Testis (tissue), 2 donors: ENCODE measurements around the gene DIAPH1.

ENCODE experiments used
- CTCF ChIP-seq, 3 experiments: fragments of 450-650 bp in 2 of 3; fragments of 200-600 bp in 1 of 3; sonication (generic) in 1 of 3; IDR thresholded peaks; one replicate each; pipeline ENCODE4 v1.5.1; 2016 to 2019; ENCODE audit warnings: antibody characterized with exemption in 3 of 3, mild to moderate bottlenecking in 2 of 3, moderate library complexity in 1 of 3
- POLR2A ChIP-seq: fragments of 450-650 bp; IDR thresholded peaks from one replicate; pipeline ENCODE4 v1.6.1; 2017; ENCODE audit warnings: antibody characterized with exemption, mild to moderate bottlenecking, moderate library complexity

GRCh38 chr5:141521244-141521781 lies 97.5 kb downstream of the DIAPH1 start:
- no peak for TF ChIP-seq CTCF (IDR thresholded peaks at IDR 0.05)
- TF ChIP-seq POLR2A: no peak
